Anterior cingulate cortex (tissue), 58 donors: ENCODE results near the gene NAPSA.

Experiments used
- DNase-seq, 58 donors: peaks; one replicate each; lab custom pipeline; 2025; lab: John Stamatoyannopoulos, UW

Gene NAPSA

DNA sequence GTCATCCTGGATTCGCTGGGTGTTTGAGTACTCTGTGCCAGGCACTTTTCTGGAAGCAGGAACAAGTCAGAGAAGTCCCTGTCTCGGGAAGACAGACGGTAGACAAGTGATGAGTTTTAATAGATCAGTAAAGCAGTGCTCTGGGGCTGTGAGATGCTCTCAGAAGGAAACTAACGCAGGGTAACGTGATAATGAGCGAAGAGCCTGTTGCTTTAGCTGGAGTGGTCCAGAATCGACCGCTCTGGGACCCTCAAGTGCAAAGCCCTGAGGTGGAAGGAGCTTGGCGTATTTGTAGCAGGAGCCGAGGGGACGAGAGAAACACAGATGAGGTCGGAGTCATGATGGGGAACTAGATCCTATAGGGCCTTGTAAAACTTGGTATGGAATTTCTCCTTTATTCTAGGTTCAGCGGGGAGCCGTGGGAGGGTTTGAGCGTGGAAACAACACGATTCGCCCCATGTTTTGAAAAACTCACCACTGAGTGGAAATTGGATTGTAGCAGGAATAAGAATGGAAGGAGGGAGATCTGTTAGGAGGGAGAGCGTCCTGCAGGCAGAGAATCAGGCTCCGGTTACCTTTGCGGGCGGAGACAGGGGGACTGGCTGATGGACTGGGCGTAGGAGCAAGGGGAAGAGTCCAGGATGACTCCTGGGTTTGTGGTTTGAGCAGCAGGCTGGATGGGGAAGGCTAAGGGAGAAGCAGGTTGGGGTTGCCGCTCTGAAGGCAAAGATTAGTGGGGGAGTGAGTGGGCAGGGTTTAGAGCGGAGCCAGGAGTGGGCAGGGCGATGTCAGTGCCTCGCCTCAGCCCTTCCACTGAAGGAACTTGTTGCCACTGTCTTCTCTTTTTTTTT is 19.5 kb upstream of the NAPSA start:
- DNase-seq = no peak

DNA sequence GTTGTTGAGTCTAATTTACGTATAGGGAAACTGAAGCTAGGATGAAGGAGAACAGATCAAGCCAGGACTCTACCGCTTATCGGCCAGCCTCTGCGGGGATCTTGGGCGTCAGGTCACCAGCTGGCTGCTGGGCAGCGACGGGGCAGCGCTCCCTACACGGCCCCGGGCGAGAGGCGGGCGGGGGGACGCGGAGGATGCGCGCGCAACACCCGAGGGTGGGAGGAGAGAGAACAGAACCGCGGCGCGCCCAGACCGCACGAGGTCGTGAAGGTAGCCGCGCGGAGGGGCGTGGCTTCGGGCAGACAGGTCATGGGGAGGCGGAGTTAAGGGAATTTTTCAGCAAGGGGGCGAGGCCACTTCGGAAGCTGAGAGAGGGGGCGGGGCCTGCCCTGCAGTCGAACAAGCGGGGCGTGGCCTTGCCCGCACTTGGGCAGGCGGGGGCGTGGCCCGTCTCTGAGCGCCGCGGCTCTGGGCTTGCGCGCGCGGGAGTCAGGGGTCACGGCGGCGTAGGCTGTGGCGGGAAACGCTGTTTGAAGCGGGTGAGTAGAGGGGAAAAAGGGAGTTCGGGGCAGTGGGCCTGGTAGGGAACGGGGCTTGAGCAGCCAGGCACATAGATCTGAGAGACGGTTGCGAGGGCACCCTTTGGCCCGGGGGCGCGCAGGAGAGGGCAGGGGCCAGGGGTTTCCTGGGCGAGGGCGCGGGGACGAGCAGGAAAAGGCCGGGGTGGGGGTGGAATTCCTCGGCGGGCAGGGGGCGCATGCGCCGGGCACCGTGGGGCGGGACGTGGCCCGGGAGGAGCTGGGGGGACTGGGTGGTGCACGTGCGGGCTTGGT is 18.6 kb upstream of the NAPSA start, which contains the start of gene POLD1:
POLD1 (plus strand) TSS at position 496 of the 833 bp plus-strand sequence. CDS start 14,505 bp downstream, outside the sequence.
- peak; percentile 41 to 96 (median 90) for DNase-seq

DNA sequence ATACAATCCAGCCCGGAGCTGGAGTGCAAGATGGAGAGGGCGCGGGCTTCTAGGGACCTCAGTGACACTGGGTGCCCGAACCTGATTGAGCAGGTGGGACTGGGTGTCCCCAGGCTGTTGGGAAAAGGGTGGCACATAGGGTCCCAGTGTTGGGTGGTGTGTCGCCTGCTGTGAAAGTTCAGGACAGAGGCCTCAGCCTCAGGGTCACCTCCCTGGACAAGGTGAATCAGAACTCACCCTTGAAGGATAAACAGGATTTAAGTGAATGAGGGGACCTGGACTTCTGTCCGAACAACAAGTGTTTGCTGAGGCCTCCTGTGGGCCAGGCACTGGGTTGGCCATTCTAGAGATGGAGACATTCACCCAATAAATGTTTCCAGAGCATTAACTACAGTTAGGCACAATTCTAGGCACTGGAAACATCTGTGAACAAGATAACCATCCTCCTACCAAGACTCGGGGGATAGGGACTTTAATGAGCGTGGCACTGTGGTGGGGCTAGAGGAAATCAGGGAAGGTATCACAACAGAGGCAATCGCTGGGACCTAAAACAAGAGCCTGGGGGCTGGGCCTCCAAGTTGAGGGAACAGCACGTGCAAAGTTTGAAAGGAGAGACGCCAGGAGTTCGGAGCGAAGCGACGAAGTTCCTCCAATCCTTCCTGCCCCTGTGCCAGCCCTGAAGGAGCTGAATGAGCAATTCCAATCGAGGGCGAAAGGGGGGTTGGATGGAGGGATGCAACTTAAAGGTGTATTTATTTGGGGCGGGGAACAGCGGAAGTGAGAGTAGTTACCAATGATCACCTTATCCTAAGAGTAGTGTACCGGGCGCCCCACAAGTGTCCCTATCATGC is 17.8 kb upstream of the NAPSA start:
- peak in 3 of 58 donors; percentile 20 to 49 (median 27) for DNase-seq

DNA sequence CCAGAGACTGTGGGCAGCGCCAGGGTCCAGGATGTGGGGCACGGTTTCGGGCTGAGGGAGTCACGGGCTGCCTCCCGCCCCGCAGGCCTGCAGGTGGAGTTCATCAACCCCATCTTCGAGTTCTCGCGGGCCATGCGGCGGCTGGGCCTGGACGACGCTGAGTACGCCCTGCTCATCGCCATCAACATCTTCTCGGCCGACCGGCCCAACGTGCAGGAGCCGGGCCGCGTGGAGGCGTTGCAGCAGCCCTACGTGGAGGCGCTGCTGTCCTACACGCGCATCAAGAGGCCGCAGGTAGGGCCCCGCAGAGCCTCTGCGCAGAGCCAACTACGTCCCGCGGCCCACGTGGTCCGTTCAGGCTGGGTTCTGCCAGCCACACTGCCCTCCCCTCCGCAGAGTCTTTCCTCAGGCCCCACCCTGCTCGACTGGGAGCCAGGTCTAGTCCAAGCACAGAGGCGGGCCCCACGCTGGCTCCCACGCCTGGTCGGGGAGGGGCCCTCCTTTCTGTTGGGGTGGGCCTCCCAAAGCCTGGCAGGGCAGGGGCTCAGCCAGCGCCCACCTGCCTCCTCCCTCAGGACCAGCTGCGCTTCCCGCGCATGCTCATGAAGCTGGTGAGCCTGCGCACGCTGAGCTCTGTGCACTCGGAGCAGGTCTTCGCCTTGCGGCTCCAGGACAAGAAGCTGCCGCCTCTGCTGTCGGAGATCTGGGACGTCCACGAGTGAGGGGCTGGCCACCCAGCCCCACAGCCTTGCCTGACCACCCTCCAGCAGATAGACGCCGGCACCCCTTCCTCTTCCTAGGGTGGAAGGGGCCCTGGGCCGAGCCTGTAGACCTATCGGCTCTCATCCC is 16.7 kb upstream of the NAPSA start:
- DNase-seq = no peak

DNA sequence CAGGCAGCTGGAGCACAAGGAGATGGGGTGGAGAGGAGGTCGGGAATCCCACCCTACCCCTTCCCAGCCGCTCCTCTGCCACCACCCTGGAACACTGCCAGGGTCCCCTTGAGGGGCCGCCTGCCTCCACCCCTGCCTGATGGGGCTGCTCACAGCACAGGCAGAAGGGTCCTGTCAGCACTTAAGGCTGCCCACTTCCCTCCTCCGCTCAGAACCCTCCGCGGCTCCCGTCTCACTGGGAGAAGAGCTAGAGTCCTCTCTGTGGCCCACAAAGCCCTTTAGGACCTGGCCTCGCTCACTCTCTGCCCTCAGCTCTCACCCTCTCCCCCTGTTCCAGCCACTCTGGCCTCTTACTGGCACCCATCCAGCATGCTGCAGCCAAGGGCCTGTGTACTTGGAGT is 15.3 kb upstream of the NAPSA start:
- peak in 3 of 58 donors; percentile 8 to 14 (median 12) for DNase-seq

DNA sequence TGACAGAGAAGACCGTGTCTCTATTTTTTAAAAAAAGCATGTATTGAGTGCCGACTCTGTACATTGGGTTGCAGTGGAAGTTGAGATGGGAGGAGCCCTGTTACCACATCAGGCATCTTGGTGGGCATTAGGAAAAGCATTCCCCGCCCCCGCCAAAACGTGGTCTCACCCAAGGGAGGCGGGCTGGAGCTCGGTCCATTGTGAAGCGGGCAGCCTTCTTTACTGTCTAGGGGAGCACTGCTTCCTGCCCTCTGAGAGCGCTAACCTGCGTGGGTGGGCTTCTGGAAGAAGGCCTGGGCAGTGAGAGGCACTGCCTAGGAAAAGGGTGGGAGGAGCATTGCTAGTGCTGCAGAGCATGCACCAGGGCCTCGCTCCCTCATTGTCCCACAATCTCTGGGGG is 14.7 kb upstream of the NAPSA start:
- DNase-seq = no peak

DNA sequence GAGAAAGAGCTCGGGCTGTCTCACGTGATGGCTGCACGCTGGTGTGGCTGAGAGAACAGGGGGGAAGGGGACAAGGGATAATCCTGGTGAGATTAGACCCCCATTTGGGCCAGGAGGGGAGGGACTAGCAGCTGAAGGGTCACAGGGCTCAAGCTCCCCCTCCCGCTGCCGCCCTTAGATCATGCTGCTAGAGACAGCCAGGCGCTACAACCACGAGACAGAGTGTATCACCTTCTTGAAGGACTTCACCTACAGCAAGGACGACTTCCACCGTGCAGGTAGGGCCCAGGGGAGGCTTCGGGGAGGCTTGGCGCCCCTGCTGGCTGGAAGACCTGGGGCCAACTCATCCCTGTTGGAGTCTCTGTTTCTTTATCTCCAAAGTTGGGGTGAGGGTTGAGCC is 14.2 kb upstream of the NAPSA start:
- no peak for DNase-seq

DNA sequence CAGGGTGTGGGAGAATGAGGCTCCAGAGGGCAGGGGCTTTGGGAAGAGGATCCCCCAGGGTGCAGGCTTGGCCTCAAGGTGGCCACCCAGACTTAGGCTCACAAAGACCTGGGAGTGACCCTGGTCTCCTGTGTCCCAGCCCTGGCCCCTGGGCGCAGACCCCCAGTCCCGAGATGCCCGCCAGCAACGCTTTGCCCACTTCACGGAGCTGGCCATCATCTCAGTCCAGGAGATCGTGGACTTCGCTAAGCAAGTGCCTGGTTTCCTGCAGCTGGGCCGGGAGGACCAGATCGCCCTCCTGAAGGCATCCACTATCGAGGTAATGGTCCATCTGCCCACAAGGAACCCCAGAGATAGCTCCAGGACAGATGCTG is 13.4 kb upstream of the NAPSA start:
- DNase-seq = no peak

DNA sequence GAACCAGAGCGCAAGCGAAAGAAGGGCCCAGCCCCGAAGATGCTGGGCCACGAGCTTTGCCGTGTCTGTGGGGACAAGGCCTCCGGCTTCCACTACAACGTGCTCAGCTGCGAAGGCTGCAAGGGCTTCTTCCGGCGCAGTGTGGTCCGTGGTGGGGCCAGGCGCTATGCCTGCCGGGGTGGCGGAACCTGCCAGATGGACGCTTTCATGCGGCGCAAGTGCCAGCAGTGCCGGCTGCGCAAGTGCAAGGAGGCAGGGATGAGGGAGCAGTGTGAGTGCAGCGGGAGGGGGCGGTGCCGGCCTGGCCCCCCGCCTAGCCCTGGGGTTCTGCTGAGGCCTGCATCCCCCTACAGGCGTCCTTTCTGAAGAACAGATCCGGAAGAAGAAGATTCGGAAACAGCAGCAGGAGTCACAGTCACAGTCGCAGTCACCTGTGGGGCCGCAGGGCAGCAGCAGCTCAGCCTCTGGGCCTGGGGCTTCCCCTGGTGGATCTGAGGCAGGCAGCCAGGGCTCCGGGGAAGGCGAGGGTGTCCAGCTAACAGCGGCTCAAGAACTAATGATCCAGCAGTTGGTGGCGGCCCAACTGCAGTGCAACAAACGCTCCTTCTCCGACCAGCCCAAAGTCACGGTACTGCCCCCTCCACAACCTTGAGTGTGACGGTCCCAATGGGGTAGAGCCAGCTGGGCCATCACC is 12.9 kb upstream of the NAPSA start:
- DNase-seq = no peak

DNA sequence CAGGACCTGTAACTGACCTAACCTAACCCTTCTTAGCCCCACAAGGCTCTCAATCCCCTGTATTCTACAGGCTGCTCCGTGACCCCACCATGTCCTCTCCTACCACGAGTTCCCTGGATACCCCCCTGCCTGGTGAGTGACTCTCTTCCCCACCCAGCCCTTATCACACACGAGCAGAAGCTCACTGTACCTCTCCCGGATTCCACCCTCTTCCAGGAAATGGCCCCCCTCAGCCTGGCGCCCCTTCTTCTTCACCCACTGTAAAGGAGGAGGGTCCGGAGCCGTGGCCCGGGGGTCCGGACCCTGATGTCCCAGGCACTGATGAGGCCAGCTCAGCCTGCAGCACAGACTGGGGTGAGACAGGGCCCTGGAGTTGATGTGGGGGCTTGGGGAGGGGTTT is 12.1 kb upstream of the NAPSA start:
- DNase-seq = no peak

DNA sequence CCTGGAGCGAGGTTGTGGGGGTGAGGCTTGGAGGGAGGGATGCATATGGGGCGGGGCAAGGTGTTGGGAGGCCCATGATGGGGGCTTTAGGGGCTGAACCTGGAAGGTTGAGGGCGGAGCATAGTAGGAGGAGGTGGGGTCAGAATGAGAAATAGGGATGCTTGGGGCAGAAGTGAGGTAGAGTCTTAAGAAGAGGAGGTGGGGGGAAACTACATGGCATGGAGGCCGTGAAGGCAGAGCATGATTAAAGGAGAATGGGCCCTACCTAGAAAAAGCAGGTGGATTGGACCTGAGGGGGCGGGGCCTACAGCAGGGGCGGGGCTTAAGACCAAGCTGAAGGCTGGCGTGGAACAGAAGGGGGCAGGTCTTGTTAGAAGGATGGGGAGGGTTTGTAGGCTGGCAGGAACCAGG is 11.6 kb upstream of the NAPSA start:
- peak in 1 of 58 donors; percentile 11 for DNase-seq

DNA sequence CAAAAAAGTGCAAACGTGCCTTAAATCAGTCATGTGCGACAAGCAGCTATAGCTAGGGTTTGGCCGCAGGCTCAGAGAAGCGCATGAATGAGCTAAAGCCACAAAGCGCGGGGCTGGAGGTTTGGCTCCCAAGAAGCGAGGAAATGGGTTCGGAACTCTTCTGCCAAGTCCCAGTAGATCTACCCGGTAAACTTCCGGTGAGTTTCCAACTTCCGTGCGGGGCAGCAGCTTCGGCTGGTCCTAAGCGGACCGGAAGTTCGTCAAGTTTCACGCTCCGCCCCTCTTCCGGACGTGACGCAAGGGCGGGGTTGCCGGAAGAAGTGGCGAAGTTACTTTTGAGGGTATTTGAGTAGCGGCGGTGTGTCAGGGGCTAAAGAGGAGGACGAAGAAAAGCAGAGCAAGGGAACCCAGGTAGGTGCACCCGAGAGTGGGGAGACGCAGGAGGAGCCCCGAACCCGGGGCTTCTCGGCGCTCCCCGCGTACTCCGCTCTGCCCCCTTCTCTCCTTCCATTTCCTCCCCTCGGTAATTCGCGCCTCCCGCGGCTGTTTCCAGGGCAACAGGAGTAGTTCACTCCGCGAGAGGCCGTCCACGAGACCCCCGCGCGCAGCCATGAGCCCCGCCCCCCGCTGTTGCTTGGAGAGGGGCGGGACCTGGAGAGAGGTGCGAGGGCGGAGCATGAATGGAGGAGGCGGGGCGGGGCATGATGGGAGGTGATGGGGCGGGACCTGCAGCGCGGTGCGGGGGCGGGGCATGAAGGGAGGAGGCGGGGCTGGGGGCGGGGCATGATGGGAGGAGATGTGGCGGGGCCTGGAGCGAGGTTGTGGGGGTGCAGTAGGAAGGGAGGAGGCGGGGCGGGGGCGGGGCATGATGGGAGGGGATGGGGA is 11.0 kb upstream of the NAPSA start, which contains the start of gene NR1H2:
NR1H2 (plus strand) TSS at position 292 of the 885 bp plus-strand sequence. CDS start 1,149 bp downstream, outside the sequence.
- peak; percentile 49 to 98 (median 93) for DNase-seq

DNA sequence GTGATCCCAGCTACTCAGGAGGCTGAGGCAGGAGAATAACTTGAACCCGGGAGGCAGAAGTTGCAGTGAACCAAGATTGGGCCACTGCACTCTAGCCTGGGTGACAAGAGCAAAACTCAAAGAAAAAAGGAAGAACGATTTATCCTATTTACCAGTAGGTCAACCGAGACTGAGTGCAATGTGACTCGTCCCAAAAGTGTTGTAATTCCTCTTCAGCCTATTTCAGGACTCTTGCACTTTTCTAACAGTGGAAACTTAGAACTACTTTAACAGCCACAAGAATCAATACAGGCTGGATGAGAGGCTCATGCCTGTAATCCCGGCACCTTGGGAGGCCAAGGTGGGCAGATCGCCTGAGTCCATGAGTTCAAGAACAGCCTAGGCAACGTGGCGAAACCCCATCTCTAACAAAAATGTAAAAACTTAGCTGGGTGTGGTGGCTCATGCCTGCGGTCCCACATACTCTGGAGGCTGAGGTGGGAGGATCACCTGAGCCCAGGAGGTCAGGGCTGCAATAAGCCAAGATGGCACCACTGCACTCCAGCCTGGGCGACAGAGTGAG is 6.6 kb upstream of the NAPSA start:
- DNase-seq = no peak

DNA sequence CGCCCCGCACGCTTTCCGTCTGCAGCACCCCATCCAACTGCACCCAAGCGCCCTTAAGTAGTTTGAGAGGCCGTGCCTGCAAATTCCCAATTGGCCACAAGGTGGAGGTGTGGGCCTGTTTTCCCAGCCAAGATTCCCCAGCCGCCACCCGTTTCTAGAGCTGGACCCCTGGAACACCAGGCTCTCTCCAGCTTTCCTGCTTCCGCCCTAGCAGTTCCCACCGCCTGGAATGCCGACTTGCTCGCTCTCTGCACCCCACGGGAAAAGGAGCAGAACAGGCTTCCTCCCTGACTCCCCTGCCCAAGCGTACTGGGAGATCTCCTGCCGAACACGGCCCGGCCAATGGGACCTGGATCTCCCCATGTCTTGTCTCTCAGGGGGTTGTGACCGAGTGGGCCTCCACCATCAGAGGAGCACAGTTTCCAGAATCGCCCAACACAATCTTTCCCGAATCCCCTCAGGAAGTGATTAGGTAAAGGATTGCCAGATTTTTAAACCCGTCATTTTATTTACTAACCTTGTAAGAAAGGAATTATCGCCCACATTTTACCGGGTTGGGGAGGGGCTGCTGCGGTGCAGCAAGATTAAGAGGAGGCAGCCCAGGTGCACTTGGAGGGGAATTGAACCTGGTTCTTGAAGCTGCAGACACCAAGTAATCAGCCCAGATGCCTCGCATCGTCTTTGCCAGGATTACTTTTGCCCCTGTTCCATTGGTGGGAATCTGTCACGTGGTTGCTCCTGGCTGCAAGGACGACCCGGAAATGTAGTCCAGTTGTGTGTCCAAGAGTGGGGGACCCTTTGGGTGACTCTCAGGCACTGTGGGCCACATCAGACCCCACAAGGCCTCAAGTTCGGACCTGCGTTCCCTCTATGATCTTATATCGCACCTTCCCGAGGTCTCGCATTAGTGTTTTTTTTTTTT is 3.5 kb upstream of the NAPSA start:
- DNase-seq = peak; percentile 30 to 91 (median 76)

DNA sequence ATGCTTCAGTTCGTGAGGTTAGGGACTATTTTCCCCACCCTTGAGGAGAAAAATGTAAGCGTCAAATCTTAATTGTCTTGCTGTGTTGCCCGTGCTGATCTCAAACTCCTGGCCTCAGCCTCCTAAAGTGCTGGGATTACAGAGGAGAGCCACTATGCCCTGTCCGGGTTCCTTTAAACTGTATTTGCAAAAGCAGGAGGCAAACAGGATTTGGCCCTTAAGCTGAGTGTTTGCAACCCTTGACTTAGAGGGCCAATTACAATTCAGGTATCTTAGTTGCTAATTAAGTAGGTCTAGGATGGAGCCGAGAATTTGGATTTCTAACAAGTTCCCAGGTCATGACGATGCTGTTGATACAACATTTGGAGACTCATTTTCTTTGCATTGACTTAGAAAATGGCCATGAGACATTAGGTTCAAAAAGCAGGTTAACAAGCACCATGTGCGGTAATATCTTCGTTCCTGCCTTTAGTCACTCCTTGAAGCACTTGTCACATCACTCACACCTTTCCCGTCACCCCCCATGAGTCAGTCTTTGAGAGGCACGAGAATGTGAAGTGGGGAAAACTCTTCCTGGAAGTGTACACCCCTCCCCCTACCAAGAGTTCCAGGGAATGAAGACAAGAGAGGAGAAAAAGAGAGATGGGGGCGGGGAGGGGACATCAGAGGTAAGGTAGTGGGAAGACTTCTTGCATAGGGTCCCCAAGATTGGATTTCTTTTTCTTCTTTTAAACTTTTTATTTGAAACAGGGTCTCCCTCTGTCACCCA is 2.6 kb downstream of the NAPSA start:
- no peak for DNase-seq

DNA sequence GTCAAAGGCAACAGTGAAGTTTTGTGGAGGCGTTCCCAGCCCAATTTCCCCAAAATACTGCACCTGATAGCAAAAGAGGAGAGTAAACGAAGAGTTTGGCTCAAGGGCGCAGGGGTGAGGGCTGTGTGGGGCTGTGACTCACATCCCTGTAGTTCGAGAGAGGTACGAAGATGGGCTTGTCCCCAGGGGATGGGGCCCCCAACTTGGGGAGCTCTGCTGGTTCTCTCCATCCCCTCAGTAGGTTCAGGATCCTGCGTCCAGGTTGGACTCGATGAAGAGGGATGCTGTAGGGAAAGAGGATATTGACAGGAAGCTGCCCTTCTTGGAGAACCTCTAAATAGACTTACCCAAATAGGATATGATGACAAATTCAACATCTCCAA is 3.4 kb downstream of the NAPSA start:
- DNase-seq = no peak
